Measurements from ENCODE around the gene AMER3.

AMER3 gene

DNA sequence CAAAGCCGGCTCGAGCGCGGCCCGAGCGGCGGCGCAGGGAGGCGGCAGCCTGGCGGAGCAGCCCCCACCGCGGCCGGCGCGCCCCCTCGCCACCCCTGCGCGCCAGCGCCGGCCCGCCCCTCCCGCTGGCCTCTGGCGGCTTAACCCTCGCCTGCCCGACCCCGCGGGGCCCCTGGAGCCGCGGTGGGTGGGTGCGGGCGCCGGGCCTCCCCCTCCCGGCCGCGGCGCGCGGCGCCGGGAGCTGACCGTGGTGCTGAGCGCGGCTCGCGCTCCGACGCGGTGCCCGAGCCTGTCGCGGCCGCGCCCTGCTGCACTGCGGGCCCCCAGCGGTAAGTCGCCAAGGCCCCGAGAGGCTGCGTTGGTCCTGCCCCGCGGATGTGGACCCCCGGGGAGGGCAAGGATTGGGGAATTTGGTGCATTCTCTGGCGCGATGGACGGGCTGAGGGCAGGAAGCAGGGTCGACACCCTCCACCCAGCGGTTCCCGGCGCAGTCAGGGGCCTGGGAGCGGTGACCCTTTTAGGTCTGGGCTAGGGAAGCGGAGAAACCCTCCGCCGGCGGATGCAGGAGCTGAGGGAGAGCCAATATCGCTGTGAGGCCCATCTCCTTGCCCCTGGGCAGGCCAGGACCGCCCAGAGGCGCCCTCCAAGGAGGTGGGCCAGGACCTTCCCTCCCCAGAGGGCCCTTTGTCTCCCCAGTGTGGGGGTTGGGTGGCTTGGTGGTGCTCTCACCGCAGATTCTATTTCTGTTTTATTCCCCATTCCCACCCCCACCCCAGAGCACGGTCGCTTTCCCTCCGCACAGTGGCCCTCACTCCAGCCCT lies 923 bp downstream of the AMER3 start:
- no peak for DNase-seq

DNA sequence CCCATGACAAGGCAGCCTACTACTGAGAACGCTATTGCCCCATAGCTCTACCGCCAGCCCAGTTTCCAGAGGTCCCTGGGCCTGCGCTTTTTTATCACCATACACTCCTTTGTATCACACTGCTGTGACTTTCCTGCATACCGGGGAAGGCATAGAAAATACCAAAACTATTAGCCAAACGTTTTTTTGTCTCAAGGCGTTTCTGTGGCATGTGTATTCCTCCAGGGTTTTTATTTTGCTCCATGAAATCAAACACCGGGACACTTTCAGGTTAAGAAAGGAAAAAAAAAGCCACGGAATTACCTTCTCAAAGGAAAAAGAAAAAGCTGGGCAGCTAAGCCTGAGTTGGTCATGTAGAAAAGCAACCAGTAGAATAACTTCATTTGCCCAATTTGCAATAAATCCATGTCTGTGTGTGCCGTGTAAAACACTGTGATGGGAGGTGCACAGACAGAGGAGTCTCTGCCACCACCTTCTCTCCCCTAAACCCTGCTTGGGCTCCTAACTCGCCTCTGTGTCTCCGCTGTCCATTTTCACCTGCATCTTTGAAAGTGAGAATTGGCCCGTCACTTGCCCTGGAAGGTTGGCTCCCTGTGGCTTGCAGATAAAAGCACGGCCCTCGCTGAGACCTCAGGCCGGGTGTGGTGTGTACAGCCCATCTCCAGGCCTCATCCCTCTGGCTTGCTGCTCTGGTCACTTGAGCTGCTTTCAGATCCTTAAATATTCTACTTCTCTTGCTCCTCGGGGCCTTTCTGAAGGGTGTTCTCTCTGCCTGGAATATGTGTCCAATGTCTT lies 1.7 kb downstream of the AMER3 start:
- DNase-seq: no peak

DNA sequence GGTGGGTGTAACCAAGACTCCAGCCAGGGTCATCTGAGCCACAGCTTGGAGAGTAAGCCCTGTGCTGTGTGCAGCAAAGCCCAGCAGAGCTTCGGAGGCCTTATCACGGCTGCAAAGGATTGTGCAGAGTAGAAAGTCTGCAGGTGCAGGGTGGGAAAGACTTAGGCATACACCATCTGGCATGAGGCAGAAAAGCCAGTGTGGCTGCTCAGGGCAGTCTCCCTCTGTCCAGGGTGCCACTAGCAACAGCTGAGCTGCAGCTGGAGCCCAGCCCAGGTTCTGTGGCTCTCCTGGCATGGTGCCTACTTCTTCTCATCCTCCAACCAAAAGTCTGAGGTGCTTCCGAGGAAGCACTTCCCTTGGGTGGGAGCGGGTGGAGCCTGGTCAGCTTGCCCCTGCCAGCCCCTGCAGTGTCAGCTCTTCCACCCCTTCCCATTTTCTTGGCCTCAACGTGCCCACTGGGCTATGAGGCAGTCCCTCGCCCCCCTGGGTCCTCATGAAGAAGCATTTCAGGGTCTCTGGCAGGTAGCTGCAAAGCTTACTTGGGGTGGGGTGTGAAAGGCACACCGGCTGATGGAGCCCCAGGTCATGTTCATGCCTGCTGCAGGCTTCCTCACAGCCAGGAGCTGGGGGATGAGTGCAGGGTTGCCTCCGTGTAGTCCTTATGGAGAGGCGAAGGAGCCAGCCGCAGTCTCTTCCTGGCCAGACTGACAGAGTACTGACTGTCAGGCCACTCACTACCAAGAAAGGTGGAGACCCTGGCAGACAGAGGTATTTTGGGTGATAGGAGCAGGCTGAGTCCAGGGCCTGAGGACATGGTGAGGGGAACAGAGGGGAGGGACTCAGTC lies 4.8 kb downstream of the AMER3 start:
- no peak for DNase-seq

DNA sequence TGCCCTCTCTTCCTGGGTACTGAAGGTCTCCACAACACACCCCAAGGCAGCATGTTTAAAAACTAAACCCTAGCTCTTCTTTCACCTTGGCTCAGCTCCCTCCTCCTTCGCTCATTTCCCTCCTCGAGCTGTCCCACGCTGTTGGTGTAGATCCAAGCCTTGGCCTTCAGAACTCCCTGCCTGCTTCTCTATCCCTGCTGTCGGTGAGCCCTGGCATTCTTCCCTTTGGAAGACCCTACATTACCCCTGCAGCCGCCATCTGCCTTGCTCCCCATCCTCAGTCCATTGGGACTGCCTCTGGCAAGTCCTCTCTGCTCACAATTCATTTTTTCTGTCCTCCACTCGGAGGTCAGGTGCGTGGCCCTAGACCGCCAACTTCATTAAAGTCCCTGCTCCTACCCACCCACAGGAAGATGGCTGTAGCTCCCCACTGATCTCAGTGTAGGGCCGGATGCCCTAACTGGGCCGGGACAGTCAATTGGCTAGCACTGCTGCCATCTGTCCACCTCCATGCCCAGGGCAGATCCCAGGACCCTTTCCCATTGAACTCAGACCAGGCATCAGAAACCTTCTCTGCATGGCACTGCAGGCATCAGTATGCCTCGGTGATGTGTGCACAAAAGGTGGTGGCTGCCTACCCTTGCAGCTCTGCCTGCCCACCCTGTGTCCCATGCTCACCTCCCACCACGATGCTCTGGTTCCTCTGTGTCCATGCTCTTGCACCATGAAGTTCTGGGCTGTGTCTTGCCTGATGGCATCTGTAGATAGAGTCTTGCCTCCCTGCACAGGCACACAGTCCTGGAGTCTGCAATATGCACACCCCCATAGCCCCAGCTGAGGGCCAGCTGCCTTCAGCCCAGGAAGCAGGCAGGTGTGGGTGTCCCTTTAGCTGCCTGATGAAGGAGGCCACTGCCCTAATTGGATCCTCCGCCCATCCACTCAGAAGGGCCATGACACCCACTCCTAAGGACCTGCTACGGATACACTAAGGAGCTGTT lies 5.7 kb downstream of the AMER3 start:
- DNase-seq: no peak

DNA sequence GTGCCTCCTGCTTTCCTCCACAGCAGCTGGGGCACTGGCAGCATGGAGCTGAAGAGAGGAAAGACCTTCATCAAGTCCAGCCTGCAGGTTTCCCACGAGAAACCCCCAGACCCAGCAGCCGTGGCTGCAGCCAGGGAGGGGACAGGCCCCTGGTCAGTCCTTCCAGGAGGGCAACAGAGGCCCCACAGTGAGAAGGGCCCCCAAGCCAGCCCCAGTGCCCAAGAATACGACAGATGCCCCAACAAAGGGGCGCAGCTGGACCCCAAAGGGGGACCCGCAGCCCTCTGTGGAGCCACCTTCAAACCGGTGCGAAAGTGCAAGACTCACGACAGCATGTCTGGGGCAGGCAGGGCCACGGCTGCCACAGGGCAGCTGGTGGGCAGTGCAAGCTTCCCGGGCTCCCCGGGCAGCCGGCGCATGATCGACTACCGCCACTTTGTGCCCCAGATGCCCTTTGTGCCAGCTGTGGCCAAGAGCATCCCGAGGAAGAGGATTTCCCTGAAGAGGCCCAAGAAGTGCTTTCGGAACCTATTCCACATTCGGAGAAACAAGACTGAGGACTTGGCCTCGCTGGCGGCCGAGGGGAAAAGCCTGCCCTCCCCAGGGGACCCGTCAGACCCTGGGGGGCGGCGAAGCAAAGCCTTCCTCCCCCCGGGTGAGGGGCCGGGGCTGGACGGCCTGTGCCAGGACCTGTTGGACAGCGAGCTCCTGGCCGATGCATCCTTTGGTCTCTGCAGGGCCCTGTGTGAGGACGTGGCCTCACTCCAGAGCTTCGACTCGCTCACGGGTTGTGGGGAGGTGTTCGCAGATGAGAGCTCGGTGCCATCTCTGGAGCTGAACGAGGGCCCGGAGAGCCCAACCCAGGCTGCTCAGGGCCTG lies 6.9 kb downstream of the AMER3 start:
- no peak for DNase-seq

DNA sequence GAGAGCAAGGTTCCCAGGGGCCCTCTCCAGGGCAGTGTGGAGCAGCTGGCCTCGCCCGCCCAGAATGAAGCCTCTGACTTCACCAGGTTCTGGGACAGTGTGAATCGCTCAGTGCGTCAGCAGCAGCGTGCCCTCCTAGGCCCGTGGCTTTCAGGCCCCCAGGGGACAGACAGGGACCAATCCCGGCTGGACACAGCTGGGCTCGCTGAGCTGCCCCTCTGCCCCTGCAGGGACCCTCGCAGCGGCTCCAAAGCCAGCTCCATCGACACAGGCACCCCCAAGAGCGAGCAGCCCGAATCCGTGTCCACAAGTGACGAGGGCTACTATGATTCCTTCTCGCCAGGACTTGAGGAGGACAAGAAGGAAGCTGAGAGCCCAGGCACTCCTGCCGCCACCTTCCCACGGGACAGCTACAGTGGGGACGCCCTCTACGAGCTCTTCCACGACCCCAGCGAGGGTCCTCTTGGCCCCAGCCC lies 7.6 kb downstream of the AMER3 start:
- no peak for DNase-seq

DNA sequence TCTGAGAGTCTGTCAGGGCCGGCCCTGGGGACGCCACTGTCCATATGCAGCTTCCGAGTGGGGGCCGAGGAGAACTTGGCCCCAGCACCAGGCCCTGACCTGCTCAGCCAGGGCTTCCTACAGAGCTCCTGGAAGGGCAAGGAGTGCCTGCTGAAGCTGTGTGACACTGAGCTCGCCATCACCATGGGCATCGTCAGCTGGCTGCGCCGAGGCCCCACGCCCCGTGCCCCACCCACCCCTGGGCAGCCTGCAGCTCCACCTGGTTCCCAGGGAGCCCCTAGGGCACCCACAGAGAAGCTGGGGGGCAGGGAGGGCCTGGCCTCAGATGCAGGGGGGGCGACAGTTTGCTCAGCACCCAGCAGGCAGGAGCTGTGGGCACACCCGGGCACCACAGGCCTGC lies 8.1 kb downstream of the AMER3 start:
- DNase-seq: no peak

DNA sequence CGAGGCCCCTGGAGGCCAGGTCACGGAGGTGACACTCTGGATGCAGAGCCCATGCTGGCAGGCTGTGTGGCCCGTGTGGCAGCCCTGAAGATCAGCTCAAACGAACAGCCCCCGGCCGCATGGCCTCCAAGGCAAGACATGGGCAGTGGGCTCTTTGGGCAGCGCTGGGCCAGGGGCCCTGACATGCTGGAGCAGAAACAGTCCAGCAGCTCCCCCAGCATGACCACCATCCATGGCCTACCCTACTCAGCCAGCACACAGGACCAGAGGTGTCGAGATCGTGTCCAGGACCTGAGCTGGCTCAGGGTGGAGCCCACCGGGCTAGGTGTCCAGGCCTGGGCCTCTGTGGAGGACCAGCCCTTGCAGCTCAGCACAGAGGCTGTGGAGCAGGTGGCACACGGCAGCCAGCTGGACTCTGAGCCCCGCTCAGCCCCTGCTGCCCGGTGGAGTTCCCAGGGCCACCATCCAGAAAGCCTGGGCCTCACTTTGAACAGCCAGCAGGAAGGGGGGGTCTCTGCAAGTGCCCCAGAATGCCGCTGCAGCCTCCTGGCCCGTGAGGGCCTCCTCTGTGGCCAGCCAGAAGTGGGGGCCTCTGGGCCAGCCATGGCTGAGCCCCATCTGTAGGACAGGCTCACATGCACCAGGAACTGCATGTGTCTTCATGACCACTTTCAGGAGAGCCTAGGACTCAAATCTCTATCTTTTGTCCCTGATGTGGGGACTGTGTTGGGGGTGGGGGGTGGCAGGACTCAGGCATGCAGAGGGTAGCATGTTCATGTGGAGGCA lies 8.9 kb downstream of the AMER3 start:
- DNase-seq: no peak

DNA sequence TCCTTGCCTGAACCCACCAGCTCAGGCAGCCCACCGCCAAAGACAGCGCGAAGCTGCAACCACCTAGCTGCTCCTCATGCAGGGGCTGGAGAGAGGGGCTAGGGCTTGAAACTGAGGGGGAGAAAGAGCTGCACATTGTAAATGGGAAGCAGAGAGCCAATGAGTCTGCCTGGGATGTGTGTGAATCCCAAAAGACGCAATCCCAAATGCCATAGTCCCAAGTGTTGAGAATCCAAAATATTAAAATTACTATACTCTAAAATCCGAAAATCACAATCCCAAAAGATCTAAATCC lies 9.4 kb downstream of the AMER3 start:
- no peak for DNase-seq

DNA sequence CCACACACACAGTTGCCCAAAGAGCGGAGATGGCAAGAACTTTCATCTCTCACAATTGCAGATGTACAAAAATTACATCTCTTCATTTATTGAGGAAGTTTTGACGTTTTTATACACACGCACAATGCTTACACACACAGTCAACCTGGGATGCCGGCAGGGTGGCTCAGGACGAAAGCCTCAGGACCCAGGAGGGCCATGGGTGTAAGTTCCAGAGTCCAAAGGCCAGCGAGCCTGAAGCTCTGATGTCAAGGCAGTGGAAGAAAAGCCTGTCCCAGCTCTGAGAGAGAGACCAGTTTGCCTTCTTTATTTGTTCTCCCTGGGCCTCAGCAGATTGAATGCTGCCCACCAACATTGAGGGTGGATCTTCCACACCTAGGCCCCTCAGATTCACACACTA lies 10.1 kb downstream of the AMER3 start:
- DNase-seq: no peak

DNA sequence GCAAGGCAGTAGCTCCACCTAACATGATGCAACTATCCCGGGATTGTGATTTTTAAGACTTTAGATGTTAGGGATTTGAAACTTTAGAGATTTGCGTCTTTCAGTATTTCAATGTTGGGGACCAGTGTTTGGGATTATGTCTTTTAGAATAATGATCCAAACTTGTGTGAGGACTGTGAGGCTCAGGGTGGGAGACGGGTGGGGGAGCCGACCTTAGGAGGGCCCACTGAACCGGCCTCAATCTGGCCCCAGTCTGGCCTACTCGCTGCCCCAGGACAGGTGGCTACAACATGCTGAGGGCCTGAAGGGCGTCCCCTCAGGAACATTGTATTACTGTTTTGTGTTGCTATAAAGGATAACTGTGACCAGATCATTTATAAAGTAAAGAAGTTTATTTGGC lies 10.7 kb downstream of the AMER3 start:
- DNase-seq: no peak

DNA sequence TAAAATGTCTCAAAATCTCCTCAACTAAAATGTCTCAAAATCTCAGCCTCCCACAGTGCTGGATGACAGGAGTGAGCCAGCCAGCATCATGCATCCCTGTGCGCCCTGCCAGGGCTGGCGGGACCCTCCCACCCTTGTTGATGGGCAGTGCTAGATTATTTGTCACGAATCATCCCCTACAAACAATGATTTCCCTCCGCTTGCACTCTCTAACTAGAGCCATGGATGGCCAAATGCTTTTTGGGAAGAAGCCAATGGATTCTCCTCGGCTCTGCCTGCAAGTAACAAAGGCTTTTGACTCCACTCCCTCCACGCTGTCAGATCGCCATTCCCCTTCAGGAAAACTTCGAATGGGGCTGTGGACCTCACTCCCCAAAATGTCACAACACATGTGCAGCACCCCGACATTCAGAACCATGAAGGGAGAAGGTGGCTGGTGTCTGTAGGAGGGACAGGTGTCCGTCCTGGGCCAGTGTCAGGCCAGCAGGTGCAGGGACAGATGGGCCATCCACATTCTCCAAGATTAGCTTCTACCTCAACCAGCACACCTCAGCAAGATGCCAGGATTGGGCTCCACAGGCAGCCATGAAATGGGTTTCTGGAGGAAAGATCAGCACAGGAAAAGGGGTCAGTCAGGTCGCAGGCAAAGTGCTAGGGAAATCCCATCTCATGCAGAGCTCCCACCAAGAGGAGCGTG lies 11.5 kb downstream of the AMER3 start:
- DNase-seq: no peak

DNA sequence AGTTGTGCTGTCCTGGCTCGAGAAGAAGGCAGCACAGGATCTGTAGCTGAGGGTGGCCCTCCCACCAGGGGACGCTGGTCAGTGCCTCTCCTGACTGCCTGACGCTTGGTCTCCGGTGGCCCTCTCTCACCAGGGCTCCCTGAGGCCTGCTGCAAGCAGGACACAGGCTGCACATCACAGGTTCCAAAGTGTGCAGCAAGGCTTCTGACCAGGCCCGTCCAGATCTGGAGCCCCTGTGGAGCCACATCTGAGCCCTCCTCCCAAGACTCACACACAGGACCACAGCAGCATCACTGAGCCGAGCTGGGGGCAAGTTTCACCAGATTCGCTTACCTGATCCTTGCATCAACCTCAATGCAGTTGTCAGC lies 12.1 kb downstream of the AMER3 start:
- no peak for DNase-seq

DNA sequence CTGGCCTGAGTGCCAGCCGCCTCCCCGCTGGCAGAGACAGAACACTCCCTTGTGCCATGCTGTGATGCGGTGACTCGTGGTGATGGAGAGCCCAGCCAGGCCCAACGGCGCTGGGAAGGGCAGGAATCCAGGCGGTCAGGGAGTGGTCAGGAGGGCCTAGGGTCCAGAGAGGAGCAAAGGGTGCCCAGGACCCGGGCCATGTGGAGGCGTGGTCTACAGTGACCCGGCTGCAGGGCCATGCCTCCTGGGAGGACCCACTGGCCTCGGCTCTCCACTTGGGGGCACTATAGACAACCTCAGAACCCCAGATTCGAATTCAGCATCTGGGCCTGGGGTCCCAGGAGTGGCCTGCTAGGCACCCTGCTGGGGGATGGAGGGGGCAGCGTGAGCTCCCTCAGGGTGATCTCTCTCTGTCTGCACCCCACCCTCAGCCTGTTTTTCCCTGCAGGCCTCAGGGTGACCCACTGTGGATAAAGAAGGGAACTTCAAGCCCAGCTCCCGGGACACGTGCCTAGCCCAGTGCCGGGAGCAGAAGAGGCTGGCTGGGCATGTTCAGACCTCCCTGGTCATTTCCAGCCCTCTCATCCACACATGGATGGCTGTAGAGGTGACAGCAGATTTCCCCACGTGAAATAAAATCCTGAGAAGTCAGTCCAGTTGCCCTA lies 13.0 kb downstream of the AMER3 start:
- no peak for DNase-seq

DNA sequence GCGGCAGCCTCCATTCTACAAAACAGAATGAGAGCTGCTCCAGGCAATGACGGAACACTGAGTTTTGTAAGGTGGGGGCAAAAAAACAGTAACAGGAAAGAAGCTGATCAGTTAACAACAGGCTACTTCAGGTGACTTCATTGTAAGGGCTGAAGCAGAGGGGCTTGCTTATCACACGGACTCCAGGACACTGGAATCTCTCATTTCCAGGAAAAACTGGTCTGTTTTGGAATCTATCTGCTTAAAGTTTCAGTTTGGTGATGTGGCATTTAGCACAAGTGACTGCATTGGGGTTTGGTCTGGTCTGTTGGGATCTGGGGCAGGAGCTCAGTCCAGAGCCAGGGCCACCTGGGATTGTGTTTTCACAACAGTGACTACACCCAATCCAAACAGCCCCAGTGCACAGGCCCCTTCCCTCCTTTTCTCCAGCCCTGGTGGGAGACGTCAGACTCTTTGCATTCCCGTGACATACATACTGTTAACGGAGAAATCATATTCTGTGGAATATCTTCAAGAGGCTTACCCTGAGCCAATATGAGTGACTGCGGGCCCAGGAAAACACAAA lies 14.1 kb downstream of the AMER3 start:
- no peak for DNase-seq

DNA sequence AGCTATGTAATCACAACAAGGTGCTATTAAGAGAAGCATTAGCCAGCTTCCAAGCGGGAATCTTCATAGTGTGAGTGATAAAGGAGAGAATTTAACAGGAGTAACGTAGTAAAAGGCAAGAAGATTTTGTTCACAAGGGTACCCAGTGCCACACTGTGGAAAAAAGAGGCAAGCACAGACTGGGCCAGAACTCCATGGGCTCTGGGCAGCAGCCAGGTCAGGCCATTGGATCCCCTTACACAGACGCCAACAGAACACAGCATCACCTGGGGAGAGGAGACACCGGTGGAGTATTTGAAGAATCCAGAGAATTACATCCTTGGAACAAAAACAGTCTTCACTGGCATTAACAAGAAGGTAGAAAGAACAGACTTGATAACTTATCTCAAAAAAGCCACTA lies 21.2 kb downstream of the AMER3 start:
- no peak for DNase-seq

DNA sequence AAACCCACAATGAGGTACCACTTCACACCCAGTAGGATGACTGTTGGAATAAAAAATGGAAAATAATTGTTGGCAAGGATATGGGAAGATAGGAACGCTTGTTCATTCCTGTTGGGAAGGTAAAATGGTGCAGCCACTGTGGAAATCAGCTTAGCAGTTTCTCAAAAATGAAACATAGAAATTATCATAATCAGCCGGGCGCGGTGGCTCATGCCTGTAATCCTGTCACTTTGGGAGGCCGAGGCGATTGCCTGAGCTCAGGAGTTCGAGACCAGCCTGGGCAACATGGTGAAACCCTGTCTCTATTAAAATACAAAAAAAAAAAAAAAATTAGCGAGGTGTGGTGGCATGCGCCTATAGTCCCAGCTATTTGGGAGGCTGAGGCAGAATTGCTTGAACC lies 23.4 kb downstream of the AMER3 start:
- DNase-seq: no peak

DNA sequence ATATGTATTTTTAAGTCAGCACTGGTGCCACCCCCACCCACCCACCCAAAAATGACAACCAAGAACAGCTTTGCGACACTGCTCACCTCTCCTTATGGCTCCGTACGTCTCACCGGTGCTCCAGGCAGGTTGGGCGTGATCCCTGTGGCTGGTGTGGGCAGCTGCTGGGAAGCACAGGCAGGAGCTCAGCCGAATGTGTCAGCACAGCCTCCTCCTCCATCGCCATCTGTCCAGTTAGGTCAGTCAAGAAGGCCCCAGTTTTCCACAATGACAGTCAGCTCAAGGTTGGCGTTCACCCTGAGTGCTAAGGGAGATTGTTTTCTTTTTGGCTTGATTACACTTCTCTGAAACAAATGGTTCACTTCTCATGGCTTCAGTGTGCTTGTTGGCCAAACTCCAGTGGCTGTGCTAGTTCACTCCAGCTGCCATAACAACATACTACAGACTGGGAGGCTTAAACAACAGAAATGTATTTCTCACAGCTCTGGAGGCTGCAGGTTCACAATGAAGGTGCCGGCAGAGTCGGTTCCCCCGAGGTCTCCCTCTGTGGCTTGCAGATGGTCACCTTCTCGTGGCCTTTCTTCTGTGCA lies 30.2 kb downstream of the AMER3 start:
- no peak for DNase-seq
